HG02840 (cell line): ENCODE results near the gene TEX48.

Experiments used
- ATAC-seq: cut with Tn5 transposase; IDR thresholded peaks from one replicate; pipeline ENCODE4 v1.9.1; 2021; ENCODE audit warnings: mild to moderate bottlenecking, moderate library complexity, moderate number of reproducible peaks; ENCODE audit not compliant: unreplicated experiment, low FRiP score

Gene TEX48

DNA sequence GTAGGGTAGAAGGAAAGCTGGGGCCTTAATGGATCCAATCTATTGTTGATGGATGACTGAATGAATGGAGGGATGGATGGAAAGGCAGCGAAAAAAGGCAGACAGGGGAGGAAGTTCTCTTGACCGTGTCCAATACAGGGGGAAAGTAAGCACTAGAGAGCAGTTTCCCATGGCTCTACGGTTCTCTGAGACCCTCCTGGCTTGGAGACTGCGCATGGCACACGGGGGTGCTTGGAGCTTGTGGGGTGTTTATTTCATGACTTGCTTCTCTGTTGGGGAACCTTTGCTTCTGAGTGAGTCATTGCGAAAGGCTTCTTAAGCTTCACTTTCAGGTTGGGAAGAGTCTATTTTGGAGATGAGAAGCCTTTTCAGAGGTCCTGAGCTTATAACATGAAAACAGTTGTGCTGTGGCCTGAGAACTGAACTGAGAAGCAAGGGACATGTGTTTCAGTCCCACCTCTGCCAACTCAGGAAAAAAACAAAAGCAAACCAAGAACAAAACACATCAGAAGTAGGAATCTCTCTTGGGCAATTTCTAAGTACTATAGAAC, 12.8 kb upstream of the TEX48 start:
- no peak for ATAC-seq

- ATAC-seq, result no peak
These were observed 12.2 kb upstream of the TEX48 start for GRCh38 chr9:114694146-114694545.

DNA sequence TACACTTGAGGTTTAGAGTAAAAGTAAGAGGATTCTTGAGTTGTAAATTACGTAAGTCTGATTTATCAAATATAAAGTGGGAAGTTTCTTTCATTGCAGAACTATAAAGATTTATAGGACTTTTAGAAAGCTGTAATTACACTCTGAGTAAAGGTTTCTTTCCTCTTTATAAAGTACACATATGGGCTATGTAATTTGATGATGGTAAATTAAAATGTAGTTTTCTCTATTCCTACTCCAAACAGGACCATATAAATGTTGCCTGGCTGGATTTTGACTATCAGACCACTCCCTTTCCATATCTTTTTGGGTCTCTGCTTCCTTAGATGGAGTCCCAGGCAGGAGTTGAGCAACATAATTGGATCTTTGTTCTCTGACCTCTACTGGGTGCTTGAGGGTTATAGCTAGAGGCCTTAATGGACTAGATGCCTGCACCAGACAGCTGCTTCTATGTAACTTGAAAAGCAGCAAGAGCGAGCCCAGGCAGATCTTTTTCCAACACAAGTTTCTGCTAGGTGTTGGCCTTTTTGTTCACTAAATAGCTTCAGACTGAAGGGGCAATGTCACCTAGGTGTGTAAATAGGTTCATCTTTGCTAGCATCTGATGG, 11.4 kb upstream of the TEX48 start:
- ATAC-seq, result no peak

GRCh38 chr9:114691956-114692295, 9.9 kb upstream of the TEX48 start:
- no peak for ATAC-seq

DNA sequence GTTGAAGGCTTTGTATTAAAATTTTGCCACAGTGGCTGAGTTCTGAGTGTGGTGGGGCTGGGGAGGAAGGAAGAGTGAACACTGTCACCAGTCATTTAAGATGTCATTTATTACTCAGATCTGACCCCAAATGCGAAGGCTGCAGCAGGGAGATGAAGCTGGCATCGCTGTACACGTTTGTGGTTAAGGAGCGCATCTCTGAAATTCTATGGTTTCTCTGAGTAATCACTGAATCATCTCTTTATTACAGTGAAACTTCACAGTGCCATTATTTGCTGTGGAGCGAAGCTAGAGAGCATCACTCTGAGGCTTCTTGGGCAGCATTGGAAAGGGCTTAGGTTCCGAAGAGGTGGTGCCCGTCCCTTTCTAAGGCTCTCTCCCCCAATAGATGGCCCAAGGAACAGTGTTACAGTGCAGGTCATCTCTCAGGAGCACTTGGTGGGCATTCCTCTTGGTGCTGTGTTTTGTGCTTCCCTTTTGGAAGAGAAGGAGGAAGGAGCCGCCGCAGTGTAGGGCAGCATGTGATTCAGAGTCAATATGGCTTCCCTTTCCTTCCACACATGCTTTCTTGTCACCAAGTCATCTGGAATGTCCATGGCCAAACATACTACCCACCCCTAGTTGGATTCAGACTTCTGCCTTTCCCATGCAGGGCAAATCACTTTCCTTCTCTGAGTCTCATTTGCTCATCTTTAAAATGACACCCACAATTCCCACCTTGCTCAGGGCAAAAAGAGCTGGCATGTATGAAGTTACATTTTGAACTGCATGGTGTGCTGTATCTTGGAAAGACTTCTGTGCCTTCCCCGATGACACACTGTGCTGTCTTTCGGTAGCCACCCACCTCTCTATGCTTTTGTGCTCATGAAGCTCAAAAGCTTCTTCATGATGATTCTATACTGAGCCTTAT, 9.3 kb upstream of the TEX48 start:
- no peak for ATAC-seq

- no peak for ATAC-seq
These were observed 8.3 kb upstream of the TEX48 start for GRCh38 chr9:114690308-114690707.

DNA sequence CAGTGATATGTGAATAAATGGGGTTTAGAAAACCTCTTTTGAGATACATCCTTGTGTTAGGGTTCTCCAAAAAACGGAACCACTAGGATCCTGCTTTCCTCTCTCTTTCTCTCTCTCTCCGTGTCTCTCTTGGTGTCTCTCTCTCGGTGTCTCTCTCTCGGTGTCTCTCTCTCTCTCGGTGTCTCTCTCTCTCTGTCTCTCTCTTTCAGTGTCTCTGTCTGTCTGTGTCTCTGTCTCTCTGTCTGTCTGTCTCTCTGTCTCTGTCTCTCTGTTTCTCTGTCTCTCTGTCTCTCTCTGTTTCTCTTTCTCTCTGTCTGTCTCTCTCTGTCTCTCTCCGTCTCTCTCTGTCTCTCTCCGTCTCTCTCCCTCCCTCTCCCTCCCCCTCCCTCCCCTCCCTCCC, 7.8 kb upstream of the TEX48 start:
- ATAC-seq, result no peak

- ATAC-seq, result no peak
These were observed 7.1 kb upstream of the TEX48 start for GRCh38 chr9:114688909-114689610.

DNA sequence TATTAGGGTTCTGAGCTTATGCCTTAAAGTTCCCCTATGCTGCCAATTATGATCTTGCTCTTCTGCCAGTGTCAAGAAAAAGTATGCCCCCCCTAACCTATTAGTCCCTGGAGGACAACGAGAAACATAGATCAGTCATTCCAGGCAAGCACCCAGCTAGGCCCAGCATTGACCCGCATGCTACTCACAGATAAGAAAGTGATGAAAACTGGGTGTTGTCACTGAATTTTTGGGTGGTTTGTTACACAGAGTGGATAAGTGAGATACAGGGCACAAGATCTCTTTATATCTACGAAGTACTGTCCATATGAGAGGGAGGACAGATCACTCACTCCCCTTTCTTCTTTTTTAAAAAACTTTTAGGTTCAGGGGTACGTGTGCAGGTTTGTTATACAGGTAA, 6.4 kb upstream of the TEX48 start:
- ATAC-seq, result no peak

DNA sequence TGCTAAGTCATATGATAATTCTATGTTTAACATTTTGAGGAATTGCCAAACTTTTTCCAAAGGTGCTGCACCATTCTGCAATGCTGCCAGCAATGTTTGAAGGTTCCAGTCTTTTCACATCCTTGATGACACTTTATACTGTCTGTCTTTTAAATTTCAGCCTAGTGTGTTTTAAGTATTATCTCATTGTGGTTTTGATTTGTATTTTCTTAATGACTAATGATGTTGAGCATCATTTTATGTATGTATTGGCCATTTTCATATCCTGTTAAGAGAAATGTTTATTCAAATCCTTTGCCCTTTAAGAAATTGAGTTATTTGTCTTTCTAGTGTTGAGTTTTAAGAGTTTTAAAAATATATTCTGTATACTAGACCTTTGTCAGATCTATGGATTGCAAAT, 5.0 kb upstream of the TEX48 start:
- ATAC-seq, result no peak

DNA sequence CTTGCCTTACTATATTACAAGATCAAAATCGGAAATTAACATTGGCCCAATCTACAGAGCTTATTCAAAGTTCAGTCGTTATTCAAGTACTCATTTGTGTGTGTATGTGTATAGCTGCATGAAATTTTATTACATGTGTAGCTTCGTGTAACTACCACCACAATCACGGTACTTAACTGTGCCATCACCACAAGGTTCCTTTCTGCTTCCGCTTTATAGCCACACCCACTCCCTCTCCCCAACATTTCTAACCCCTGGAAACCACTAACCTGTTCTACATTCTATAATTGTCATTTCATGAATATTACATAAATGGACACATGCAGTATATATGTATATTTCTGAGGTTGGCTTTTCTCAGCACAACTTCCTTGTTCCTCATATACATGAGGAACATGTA, 4.0 kb upstream of the TEX48 start:
- no peak for ATAC-seq

GRCh38 chr9:114684036-114684435, 2.0 kb upstream of the TEX48 start:
- ATAC-seq, result no peak

DNA sequence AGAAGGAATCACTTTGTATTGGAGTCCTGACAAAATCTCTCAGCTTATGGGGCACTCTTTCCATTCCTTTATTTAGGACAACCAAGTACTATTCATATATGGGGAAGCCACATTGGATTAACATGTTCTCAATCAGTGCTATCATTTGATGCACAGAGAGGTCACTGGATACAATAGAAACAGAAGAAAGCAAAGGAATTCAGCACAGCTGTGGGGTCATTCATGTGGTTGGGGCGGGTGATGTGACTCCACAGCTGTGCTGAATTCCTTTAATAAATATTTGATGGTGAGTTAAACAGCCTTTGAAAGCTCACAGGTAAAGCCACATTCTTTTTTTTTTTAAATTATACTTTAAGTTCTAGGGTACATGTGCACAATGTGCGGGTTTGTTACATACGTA, 854 bp upstream of the TEX48 start:
- no peak for ATAC-seq

GRCh38 chr9:114680259-114681001, 1.6 kb downstream of the TEX48 start:
- ATAC-seq, result no peak

GRCh38 chr9:114678795-114679194, 3.2 kb downstream of the TEX48 start:
- no peak for ATAC-seq

GRCh38 chr9:114678130-114678529, 3.9 kb downstream of the TEX48 start:
- no peak for ATAC-seq

DNA sequence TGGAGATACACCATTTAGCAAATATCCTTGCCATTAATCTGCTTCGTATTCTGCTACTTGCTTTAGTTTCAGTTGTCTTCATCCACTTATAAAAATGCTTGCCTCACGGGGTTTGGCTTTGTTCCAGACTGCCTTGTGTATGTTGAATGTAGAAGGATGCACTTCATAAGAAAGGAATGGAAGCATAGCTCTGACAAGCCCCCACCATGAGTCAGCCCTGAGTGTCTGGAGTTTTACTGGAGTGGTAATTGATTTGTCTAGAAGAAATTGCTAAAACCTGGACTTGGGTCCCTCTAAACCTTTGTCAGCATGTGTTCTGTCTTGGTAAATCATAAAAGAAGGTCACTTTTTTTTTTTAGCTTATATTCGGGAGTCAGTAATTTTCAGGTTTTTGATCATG, 4.6 kb downstream of the TEX48 start:
- no peak for ATAC-seq

DNA sequence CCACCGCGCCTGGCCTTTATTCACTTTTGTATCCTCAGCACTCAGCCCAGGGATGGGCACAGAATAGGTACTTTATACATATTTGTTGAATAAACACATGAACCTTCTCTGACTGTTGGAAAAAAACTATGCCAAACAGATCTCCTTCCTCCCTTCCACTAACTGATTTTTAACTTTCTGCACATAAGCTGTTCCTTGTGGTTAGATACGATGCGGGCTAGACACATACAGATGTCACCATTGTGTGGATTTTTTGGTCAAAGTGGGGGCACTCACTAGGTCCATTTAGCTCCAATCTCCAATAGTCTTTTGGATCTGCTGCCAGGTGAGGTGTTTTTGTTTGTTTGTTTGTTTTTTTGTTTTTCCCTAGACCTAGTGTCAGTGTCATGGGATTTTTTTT, 5.1 kb downstream of the TEX48 start:
- no peak for ATAC-seq

DNA sequence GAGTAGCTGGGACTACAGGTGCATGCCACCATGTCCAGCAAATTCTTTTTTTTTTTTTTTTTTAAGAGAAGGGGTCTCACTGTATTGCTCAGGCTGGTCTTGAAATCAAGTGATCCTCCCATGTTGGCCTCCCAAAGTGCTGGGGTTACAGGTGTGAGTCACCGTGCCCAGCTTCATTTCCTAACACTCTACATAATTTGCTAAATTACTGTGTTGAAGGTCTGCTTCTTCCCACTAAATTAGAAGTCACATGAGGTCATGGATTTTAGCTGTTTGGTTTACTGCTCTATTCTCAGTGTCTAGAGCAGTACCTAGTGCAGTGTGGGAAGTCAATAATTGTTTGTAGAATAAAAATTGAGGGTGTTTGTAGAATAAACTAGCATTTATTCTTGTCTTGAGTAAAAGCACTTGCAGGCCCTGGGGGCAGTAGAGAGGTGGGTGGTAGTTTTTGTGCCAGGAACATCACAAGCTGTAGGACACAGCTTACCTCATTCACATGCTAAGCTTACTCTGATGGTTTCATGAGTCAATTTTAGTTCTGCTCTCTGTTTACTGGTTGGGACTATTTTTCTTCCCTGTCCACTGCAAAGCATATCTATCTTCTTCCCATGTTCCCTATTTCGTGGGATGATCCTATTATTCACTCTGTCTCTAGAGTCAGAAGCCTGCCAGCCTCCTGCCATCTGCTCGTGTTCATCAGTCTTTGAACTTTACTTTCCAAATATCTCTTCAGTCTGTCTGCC, 7.0 kb downstream of the TEX48 start:
- ATAC-seq, result no peak
